ENCODE measurements around the gene CYLD.

Gene CYLD

GRCh38 chr16:50739031-50739430 is 2.9 kb upstream of the CYLD start:
- TF ChIP-seq CTCF (IDR thresholded peaks at IDR 0.05; ENCODE audit: low read depth, low read length, missing control alignments): no peak
- in situ Hi-C loops (cut with HindIII; ENCODE audit: low sequenced_read_pairs): no loop called here
- H3K4me3 ChIP-seq (ENCODE audit: low read depth, low read length): no peak overlapping the region
- DNase-seq (ENCODE audit: low read depth): no peak

GRCh38 chr16:50740736-50741135 is 1.1 kb upstream of the CYLD start:
- no peak for TF ChIP-seq CTCF (IDR thresholded peaks at IDR 0.05; ENCODE audit: low read depth, low read length, missing control alignments)
- no peak overlapping the region for H3K4me3 ChIP-seq (ENCODE audit: low read depth, low read length)
- in situ Hi-C loops (cut with HindIII; ENCODE audit: low sequenced_read_pairs): no loop called here
- no peak for DNase-seq (ENCODE audit: low read depth)

GRCh38 chr16:50741225-50741780 is 583 bp upstream of the CYLD start:
- DNase-seq (ENCODE audit: low read depth): no peak
- no peak for TF ChIP-seq CTCF (IDR thresholded peaks at IDR 0.05; ENCODE audit: low read depth, low read length, missing control alignments)
- in situ Hi-C loops (cut with HindIII; ENCODE audit: low sequenced_read_pairs): no loop called here
- peak overlapping the region; percentile 41 for H3K4me3 ChIP-seq (ENCODE audit: low read depth, low read length)

- in situ Hi-C loops (cut with HindIII; ENCODE audit: low sequenced_read_pairs): no loop called here
- peak; percentile 31 for DNase-seq (ENCODE audit: low read depth)
- no peak for TF ChIP-seq CTCF (IDR thresholded peaks at IDR 0.05; ENCODE audit: low read depth, low read length, missing control alignments)
- H3K4me3 ChIP-seq (ENCODE audit: low read depth, low read length): peak overlapping the region; percentile 78
Observed at GRCh38 chr16:50742576-50743200, 802 bp downstream of the CYLD start.

- no peak for TF ChIP-seq CTCF (IDR thresholded peaks at IDR 0.05; ENCODE audit: low read depth, low read length, missing control alignments)
- DNase-seq (ENCODE audit: low read depth): no peak
- H3K4me3 ChIP-seq (ENCODE audit: low read depth, low read length): no peak overlapping the region
- in situ Hi-C loops (cut with HindIII; ENCODE audit: low sequenced_read_pairs): no loop called here
Observed at GRCh38 chr16:50743581-50744225, 1.8 kb downstream of the CYLD start.

GRCh38 chr16:50744881-50745280 is 3.0 kb downstream of the CYLD start:
- TF ChIP-seq CTCF (IDR thresholded peaks at IDR 0.05; ENCODE audit: low read depth, low read length, missing control alignments): no peak
- in situ Hi-C loops (cut with HindIII; ENCODE audit: low sequenced_read_pairs): no loop called here
- no peak for DNase-seq (ENCODE audit: low read depth)
- H3K4me3 ChIP-seq (ENCODE audit: low read depth, low read length): no peak overlapping the region

Measured in astrocyte of the cerebellum (primary cell).